OCI-LY3 (cell line): ENCODE results near the gene SOWAHC.

Experiments used
- H2AFZ ChIP-seq: fragments of 200-600, 300-600 bp; shearing (Covaris generic); 2 replicates; pipeline ENCODE4 v1.6.0; 2014; ENCODE audit warnings: antibody characterized with exemption, low read depth, low read length
- H3K27ac ChIP-seq: fragments of 200-600, 300-600 bp; sonication (generic); 2 replicates; pipeline ENCODE4 v1.5.1; 2014; ENCODE audit warnings: mild to moderate bottlenecking, low read length, moderate library complexity, mixed read lengths
- H3K27me3 ChIP-seq: fragments of 200-600, 300-600 bp; sonication (generic); 2 replicates; pipeline ENCODE4 v1.6.1; 2014; ENCODE audit warnings: low read depth, low read length, mixed read lengths
- H3K36me3 ChIP-seq: fragments of 200-600, 300-600 bp; sonication (generic); replicated peaks from 2 replicates; pipeline ENCODE3; 2014; ENCODE audit warnings: low read depth, low read length, mixed read lengths
- H3K4me1 ChIP-seq: fragments of 300-600, 200-600 bp; sonication (generic); 2 replicates; pipeline ENCODE4 v1.6.1; 2014; ENCODE audit warnings: low read length, mixed read lengths
- H3K4me2 ChIP-seq: fragments of 200-600, 300-600 bp; sonication (generic); 2 replicates; pipeline ENCODE4 v1.6.1; 2014; ENCODE audit warnings: low read length, mixed read lengths
- H3K4me3 ChIP-seq: fragments of 300-600, 200-600 bp; sonication (generic); 2 replicates; pipeline ENCODE4 v1.5.1; 2014; ENCODE audit warnings: antibody characterized with exemption, mild to moderate bottlenecking, low read length, moderate library complexity
- H3K79me2 ChIP-seq: fragments of 300-600, 200-600 bp; shearing (Covaris generic); 2 replicates; pipeline ENCODE4 v1.6.1; 2014; ENCODE audit warnings: mild to moderate bottlenecking, low read length, mixed read lengths
- H3K9ac ChIP-seq: fragments of 300-600, 200-600 bp; shearing (Covaris generic); 2 replicates; pipeline ENCODE4 v1.6.0; 2014; ENCODE audit warnings: mild to moderate bottlenecking, low read length, moderate library complexity
- H3K9me3 ChIP-seq: fragments of 200-600, 300-600 bp; shearing (Covaris generic); 2 replicates; pipeline ENCODE4 v1.6.1; 2014; ENCODE audit warnings: low read length, mixed read lengths; ENCODE audit not compliant: insufficient read depth
- H4K20me1 ChIP-seq: fragments of 200-600, 300-600 bp; sonication (generic); 2 replicates; pipeline ENCODE4 v1.6.1; 2016; ENCODE audit warnings: low read length, mixed read lengths; ENCODE audit not compliant: insufficient read depth
- CTCF ChIP-seq: fragments of 200-600, 300-600 bp; sonication (generic); IDR thresholded peaks from 2 replicates; pipeline ENCODE4 v1.5.1; 2014; ENCODE audit warnings: antibody characterized with exemption, low read length, low read depth
- EZH2phosphoT487 ChIP-seq: fragments of 200-600 bp; shearing (Covaris generic); IDR thresholded peaks from 2 replicates; pipeline ENCODE4 v1.6.1; 2018; ENCODE audit warnings: antibody characterized with exemption, mixed run types, low read depth

Gene SOWAHC

GRCh38 chr2:109607766-109608165, 6.4 kb upstream of the SOWAHC start:
- no peaks in the 10 kb centered on the region for H3K9me3 ChIP-seq
- no peaks in the 10 kb centered on the region for H3K36me3 ChIP-seq
- TF ChIP-seq CTCF (no peak), EZH2phosphoT487 (no peak)
- H2AFZ ChIP-seq = no peak overlapping the region
- H3K27me3 ChIP-seq = peaks cover 7% of the 10 kb centered on the region; the same call in 1 of the 2 replicates
- no peak overlapping the region for H3K4me2 ChIP-seq
- H3K9ac ChIP-seq = no peak overlapping the region
- no peak overlapping the region for H3K4me3 ChIP-seq
- H3K27ac ChIP-seq = no peak overlapping the region
- H3K4me1 ChIP-seq = no peaks in the 10 kb centered on the region
- H3K79me2 ChIP-seq = no peaks in the 10 kb centered on the region
- H4K20me1 ChIP-seq = no peaks in the 10 kb centered on the region

DNA sequence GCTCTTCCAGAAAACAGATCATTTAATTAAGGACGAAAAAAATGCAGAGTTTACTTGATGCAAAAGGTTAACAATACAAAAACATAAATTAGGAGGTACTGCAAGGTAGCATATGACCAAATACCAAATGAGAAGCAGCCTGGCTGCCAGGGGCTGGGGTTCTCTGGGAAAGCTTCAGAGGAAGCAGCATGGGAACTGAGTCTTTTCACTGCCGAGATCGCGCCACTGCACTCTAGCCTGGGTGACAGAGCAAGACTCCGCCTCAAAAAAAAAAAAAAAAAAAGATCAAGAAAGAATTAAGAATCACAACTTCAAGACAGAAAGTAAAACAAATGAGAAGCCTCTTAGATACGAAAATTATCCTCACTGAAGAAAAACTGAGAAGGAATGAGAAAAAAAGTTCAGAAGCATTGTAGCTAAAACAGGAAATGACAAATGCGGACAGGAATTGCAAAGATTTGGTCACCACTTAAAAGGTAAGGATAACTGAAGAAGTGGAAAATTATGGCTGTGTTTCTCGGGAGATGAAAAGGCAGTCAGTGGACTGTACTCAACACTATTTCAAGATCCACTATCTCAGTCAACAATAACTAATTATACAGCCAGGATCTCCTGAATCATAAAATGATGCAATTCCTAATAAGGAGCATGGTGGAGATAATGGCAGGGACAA, 4.7 kb upstream of the SOWAHC start:
- no peak overlapping the region for H3K4me3 ChIP-seq
- H3K9me3 ChIP-seq = no peaks in the 10 kb centered on the region
- H2AFZ ChIP-seq = no peak overlapping the region
- H3K79me2 ChIP-seq = no peaks in the 10 kb centered on the region
- no peak for TF ChIP-seq EZH2phosphoT487
- TF ChIP-seq CTCF = no peak
- H3K4me2 ChIP-seq = no peak overlapping the region
- H3K9ac ChIP-seq = no peak overlapping the region
- H3K36me3 ChIP-seq = no peaks in the 10 kb centered on the region
- H4K20me1 ChIP-seq = no peaks in the 10 kb centered on the region
- H3K4me1 ChIP-seq = no peaks in the 10 kb centered on the region
- H3K27me3 ChIP-seq = peaks cover 7% of the 10 kb centered on the region; the same call in 1 of the 2 replicates
- H3K27ac ChIP-seq = no peak overlapping the region

DNA sequence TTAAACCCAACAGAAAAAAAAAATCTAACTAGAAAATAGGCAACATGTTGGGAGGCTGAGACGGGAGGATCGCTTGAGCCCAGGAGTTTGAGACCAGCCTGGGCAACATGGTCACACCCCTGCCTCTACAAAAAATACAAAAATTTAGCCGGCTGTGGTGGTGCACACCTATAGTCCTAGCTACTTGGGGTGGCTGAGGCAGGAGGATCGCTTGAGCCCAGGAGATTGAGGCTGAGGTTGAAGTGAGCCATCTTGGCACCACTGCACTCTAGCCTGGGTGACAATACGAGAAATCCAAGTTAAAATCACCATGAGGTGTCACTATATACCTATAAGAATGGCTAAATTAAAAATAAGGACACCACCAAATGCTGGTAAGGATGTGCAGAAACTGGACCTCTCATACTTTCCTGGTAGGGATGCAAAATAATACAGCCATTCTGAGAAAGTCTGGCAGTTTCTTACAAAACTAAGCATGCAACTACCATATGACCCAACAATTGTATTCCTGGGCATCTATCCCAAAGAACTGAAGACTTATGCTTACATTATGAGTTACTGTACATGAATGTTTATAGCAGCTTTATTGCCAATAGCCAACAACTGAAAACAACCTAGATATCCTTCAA, 2.6 kb upstream of the SOWAHC start:
- Histone ChIP-seq H3K27ac (no peak overlapping the region), H2AFZ (no peak overlapping the region), H3K79me2 (no peaks in the 10 kb centered on the region), H3K27me3 (0 out of 2 replicates have a peak, but pooled peaks cover 4% of the 10 kb centered on the region), H3K36me3 (no peaks in the 10 kb centered on the region), H3K4me1 (no peaks in the 10 kb centered on the region), H4K20me1 (no peaks in the 10 kb centered on the region), H3K4me2 (no peak overlapping the region), H3K9ac (no peak overlapping the region), H3K9me3 (no peaks in the 10 kb centered on the region), H3K4me3 (no peak overlapping the region)
- no peak for TF ChIP-seq CTCF
- TF ChIP-seq EZH2phosphoT487 = no peak

GRCh38 chr2:109613081-109613921, 863 bp upstream of the SOWAHC start:
- no peak overlapping the region for H3K4me3 ChIP-seq
- H3K36me3 ChIP-seq = no peaks in the 10 kb centered on the region
- H4K20me1 ChIP-seq = no peaks in the 10 kb centered on the region
- TF ChIP-seq EZH2phosphoT487 = no peak
- no peak for TF ChIP-seq CTCF
- no peaks in the 10 kb centered on the region for H3K9me3 ChIP-seq
- H3K27me3 ChIP-seq = 0 out of 2 replicates have a peak, but pooled peaks cover under 1% of the 10 kb centered on the region
- no peak overlapping the region for H2AFZ ChIP-seq
- H3K9ac ChIP-seq = no peak overlapping the region
- no peak overlapping the region for H3K27ac ChIP-seq
- no peaks in the 10 kb centered on the region for H3K4me1 ChIP-seq
- H3K79me2 ChIP-seq = no peaks in the 10 kb centered on the region
- H3K4me2 ChIP-seq = no peak overlapping the region
